Naive thymus-derived CD4-positive, alpha-beta T cell (primary cell): Measurements from ENCODE around the gene DNMT1. TPM values are rescaled to one million over a fixed set of nuclear protein-coding genes. Genes with fewer than 3 reads are reported as not detected.
"Not testable (repeated sequence)": the region's sequence is repeated elsewhere in the genome, so short reads cannot be mapped to it uniquely, and the experiment has no call there.

Experiments used
- ATAC-seq: fragments of 150-1000 bp; cut with Tn5 transposase; 2 replicates; pipeline ENCODE4 v1.10.0; 2021; ENCODE audit warnings: mild to moderate bottlenecking, moderate library complexity
- CTCF ChIA-PET: fragments of 350-600 bp; sonication (Branson Sonifier 250); formaldehyde crosslinking; loops from one replicate; lab custom pipeline; 2021; ENCODE audit warnings: antibody characterized with exemption; lab: Charles Lee
- POLR2A ChIA-PET: fragments of 350-600 bp; sonication (Branson Sonifier 250); formaldehyde crosslinking; loops from one replicate; lab custom pipeline; 2021; ENCODE audit warnings: antibody characterized with exemption, inconsistent platforms; lab: Charles Lee
- DNase-seq, 9 donors: peaks; one replicate each; pipeline versions ENCODE4 v3.0.0 to v3.0.0-alpha.2; 2020 to 2022; ENCODE audit warnings: mixed read lengths in 1 of 9
- H3K27ac ChIP-seq: one replicate; pipeline ENCODE4 v1.7.0; 2013; ENCODE audit warnings: mild to moderate bottlenecking, low read depth, low read length, moderate library complexity
- H3K27me3 ChIP-seq, 2 donors: one replicate each; pipeline ENCODE4 v1.7.0; 2013; ENCODE audit warnings: low read length in 2 of 2, mild to moderate bottlenecking in 2 of 2, moderate library complexity in 2 of 2; ENCODE audit not compliant: control insufficient read depth in 2 of 2, insufficient read depth in 2 of 2
- H3K36me3 ChIP-seq, 3 experiments: 1 replicate in 2 of 3; 2 replicates in 1 of 3; pipeline ENCODE4 v1.7.0; 2013; ENCODE audit warnings: low read length in 3 of 3, mild to moderate bottlenecking in 3 of 3, moderate library complexity in 1 of 3; ENCODE audit not compliant: insufficient read depth in 3 of 3, control insufficient read depth in 2 of 3
- H3K4me1 ChIP-seq, 2 donors: one replicate each; pipeline ENCODE4 v1.7.0; 2013; ENCODE audit warnings: low read length in 2 of 2, mild to moderate bottlenecking in 2 of 2, moderate library complexity in 1 of 2; ENCODE audit not compliant: control insufficient read depth in 2 of 2, insufficient read depth in 2 of 2
- H3K4me3 ChIP-seq: 2 replicates; pipeline ENCODE4 v1.7.0; 2013; ENCODE audit warnings: mild to moderate bottlenecking, low read length
- H3K9me3 ChIP-seq, 3 experiments: 1 replicate in 2 of 3; 2 replicates in 1 of 3; pipeline ENCODE4 v1.7.0; 2013; ENCODE audit warnings: low read length in 3 of 3; ENCODE audit not compliant: control insufficient read depth in 2 of 3
- H3K27ac Mint-ChIP-seq, 9 donors: one replicate each; pipeline ENCODE4 v1.8.0; 2020 to 2022; ENCODE audit warnings: mixed read lengths in 9 of 9, mild to moderate bottlenecking in 8 of 9, moderate library complexity in 5 of 9, inconsistent platforms in 2 of 9
- H3K27me3 Mint-ChIP-seq, 5 donors: one replicate each; pipeline ENCODE4 v1.8.0; 2021 to 2022; ENCODE audit warnings: mixed read lengths in 5 of 5, mild to moderate bottlenecking in 1 of 5
- H3K36me3 Mint-ChIP-seq, 5 donors: one replicate each; pipeline ENCODE4 v1.8.0; 2020 to 2022; ENCODE audit warnings: mixed read lengths in 5 of 5, mild to moderate bottlenecking in 3 of 5, inconsistent platforms in 1 of 5
- H3K4me1 Mint-ChIP-seq, 7 donors: one replicate each; pipeline ENCODE4 v1.8.0; 2020 to 2022; ENCODE audit warnings: mixed read lengths in 7 of 7, mild to moderate bottlenecking in 3 of 7, inconsistent platforms in 1 of 7
- H3K4me3 Mint-ChIP-seq, 10 donors: one replicate each; pipeline ENCODE4 v1.8.0; 2020 to 2022; ENCODE audit warnings: mild to moderate bottlenecking in 10 of 10, mixed read lengths in 10 of 10, moderate library complexity in 6 of 10, inconsistent platforms in 2 of 10
- H3K9me3 Mint-ChIP-seq, 11 donors: one replicate each; pipeline ENCODE4 v1.8.0; 2020 to 2022; ENCODE audit warnings: mixed read lengths in 11 of 11, mild to moderate bottlenecking in 4 of 11, inconsistent platforms in 1 of 11, moderate library complexity in 1 of 11
- intact Hi-C, 2 donors: fragments of 100-400 bp; cut with micrococcal nuclease; formaldehyde crosslinking; loops; one replicate each; pipeline ENCODE4 v1.15.1; 2023
- polyA plus RNA-seq, 2 donors: library from polyadenylated mRNA; unstranded; fragments of 300-500 nt; fragmentation: Illumina TruSeq; gene quantifications; one replicate each; pipeline ENCODE4 v1.2.3, GENCODE V29; 2021
- total RNA-seq, 6 experiments: library from RNA in 5 of 6; stranded (reverse) in 5 of 6; gene quantifications; 1 replicate in 5 of 6; 2 replicates in 1 of 6; pipeline ENCODE4 v1.2.3 and lab custom pipeline; 2021 to 2026

The DNMT1 gene
- total and polyA plus RNA-seq, 7 experiments from 2014 or later, result 113 to 334 (median 187) TPM

DNA sequence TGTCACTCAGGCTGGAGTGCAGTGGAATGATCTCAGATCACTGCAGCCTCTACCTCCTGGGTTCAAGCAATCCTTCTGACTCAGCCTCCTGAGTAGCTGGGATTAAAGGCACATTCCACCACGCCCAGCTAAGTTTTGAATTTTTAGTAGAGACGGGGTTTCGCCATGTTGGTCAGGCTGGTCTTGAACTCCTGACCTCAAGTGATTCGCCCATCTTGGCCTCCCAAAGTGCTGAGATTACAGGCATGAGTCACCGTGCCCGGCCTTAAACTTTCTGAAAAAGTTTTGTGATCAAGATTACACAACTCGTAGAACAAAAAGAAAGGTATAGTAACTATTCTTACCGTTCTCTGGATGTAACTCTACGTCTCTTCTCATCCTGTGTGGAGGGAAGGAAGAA lies 21.2 kb downstream of the DNMT1 start:
- H3K27ac ChIP-seq, result no peak overlapping the region
- peaks cover 0 to 5% of the 10 kb centered on the region in 2 donors for H3K4me1 ChIP-seq
- no peak overlapping the region for H3K4me3 Mint-ChIP-seq
- no peak for DNase-seq
- POLR2A ChIA-PET, result interaction anchor here (0.6 kb wide), 1 partner anchor 348 kb away, joined by 3 read pairs; no protein-coding TSS in a partner anchor
- H3K36me3 Mint-ChIP-seq, result peaks cover 0 to 44% (median 24%) of the 10 kb centered on the region in 5 donors
- no peak for ATAC-seq
- H3K27me3 Mint-ChIP-seq, result no peaks in the 10 kb centered on the region
- H3K9me3 Mint-ChIP-seq, result no peaks in the 10 kb centered on the region
- H3K4me1 Mint-ChIP-seq, result peaks cover 0 to 17% (median 0%) of the 10 kb centered on the region in 7 donors
- no peaks in the 10 kb centered on the region for H3K27me3 ChIP-seq
- H3K4me3 ChIP-seq, result no peak overlapping the region
- peak overlapping the region in 3 of 9 donors; percentile 19 to 48 (median 36) for H3K27ac Mint-ChIP-seq
- no peaks in the 10 kb centered on the region for H3K9me3 ChIP-seq
- CTCF ChIA-PET, result interaction anchor here (0.7 kb wide), 1 partner anchor 77 kb away, joined by 3 read pairs; no protein-coding TSS in a partner anchor
- peaks cover 5 to 79% (median 9%) of the 10 kb centered on the region in 3 experiments for H3K36me3 ChIP-seq
- intact Hi-C loops, result no loop called here

DNA sequence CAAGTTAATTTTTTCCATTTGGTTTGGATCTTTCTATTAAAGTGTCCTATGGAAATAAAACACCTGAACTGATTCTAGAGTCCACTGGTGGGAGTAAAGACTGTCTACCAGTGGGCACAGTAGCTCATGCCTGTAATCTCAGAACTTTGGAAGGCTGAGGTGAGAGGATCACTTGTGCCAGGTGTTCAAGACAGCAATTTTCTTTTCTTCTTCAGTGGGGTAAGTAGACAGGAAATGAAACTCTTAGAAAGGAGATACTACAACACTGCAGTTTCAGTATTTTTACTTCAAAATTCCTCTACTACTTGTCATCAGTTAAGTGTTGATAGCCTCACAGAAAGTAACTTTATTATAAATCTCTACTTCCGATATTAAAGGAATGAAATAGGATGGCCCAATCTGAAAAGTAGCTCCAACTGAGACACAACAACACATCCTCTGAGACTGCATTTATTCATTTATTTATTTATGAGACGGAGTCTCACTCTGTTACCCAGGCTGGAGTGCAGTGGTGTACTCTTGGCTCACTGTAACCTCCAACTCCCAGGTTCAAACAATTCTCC lies 26.3 kb downstream of the DNMT1 start:
- intact Hi-C loops, result no loop called here
- no peak for DNase-seq
- ATAC-seq, result no peak
- H3K4me3 ChIP-seq, result no peak overlapping the region
- H3K27me3 Mint-ChIP-seq, result no peaks in the 10 kb centered on the region
- H3K36me3 ChIP-seq, result peaks cover 0 to 85% (median 13%) of the 10 kb centered on the region in 3 experiments
- peaks cover 0 to 5% of the 10 kb centered on the region in 2 donors for H3K4me1 ChIP-seq
- H3K9me3 ChIP-seq, result no peaks in the 10 kb centered on the region
- H3K4me1 Mint-ChIP-seq, result peaks cover 0 to 14% (median 4%) of the 10 kb centered on the region in 7 donors
- peak overlapping the region; percentile 35 for H3K27ac ChIP-seq
- H3K4me3 Mint-ChIP-seq, result peak overlapping the region in 4 of 10 donors; percentile 6 to 20 (median 16)
- no peaks in the 10 kb centered on the region for H3K27me3 ChIP-seq
- ChIA-PET CTCF (no interaction called here), POLR2A (interaction anchor here (0.9 kb wide), 1 partner anchor 9 kb away, joined by 3 read pairs; no protein-coding TSS in a partner anchor)
- H3K27ac Mint-ChIP-seq, result peak overlapping the region in 8 of 9 donors; percentile 6 to 79 (median 45)
- H3K36me3 Mint-ChIP-seq, result peaks cover 0 to 38% (median 9%) of the 10 kb centered on the region in 5 donors
- H3K9me3 Mint-ChIP-seq, result no peaks in the 10 kb centered on the region

- DNase-seq, result no peak
- Mint-ChIP-seq H3K9me3 (no peaks in the 10 kb centered on the region), H3K36me3 (peaks cover 0 to 39% (median 3%) of the 10 kb centered on the region in 5 donors), H3K4me1 (peaks cover 0 to 14% (median 4%) of the 10 kb centered on the region in 7 donors), H3K4me3 (no peak overlapping the region), H3K27me3 (no peaks in the 10 kb centered on the region), H3K27ac (no peak overlapping the region)
- no peak overlapping the region for H3K4me3 ChIP-seq
- H3K36me3 ChIP-seq, result peaks cover 0 to 85% (median 13%) of the 10 kb centered on the region in 3 experiments
- peaks cover 0 to 5% of the 10 kb centered on the region in 2 donors for H3K4me1 ChIP-seq
- H3K27me3 ChIP-seq, result no peaks in the 10 kb centered on the region
- no peak overlapping the region for H3K27ac ChIP-seq
- POLR2A ChIA-PET, result no interaction called here
- no peaks in the 10 kb centered on the region for H3K9me3 ChIP-seq
- CTCF ChIA-PET, result interaction anchor here (0.6 kb wide), 1 partner anchor 153 kb away, joined by 3 read pairs; no protein-coding TSS in a partner anchor
- intact Hi-C loops, result no loop called here
- no peak for ATAC-seq
These were observed 27.3 kb downstream of the DNMT1 start for GRCh38 chr19:10167459-10167858.

DNA sequence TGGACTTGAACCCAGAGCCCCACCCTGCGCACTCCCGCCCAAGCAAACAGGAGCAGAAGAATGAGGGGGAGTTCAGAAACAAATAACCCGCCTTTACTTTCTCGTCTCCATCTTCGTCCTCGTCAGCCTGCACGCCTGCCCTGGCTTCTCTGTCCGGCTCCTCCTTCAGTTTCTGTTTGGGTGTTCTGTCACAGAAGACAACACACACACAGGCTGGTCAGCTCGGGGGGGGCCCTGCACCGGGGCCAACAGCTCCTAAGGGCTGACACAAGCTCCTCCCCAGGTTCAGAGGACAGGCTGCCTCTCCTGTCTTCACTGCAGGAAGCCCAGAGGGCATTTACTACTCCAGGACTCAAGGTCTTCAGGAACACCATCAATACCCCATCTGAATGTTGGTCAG lies 28.3 kb downstream of the DNMT1 start:
- intact Hi-C loops, CTCF ChIA-PET, H3K4me3 Mint-ChIP-seq, H3K27me3 Mint-ChIP-seq, H3K27ac ChIP-seq, H3K9me3 Mint-ChIP-seq, DNase-seq, H3K4me1 ChIP-seq, H3K9me3 ChIP-seq, H3K4me3 ChIP-seq, ATAC-seq, POLR2A ChIA-PET, H3K27me3 ChIP-seq: not testable (repeated sequence)
- Mint-ChIP-seq H3K36me3 (peaks cover 0 to 35% (median 3%) of the 10 kb centered on the region in 5 donors), H3K4me1 (peaks cover 0 to 14% (median 4%) of the 10 kb centered on the region in 7 donors), H3K27ac (peak overlapping the region in 2 of 9 donors; percentile 3 to 7)
- peaks cover 0 to 89% (median 17%) of the 10 kb centered on the region in 3 experiments for H3K36me3 ChIP-seq

DNA sequence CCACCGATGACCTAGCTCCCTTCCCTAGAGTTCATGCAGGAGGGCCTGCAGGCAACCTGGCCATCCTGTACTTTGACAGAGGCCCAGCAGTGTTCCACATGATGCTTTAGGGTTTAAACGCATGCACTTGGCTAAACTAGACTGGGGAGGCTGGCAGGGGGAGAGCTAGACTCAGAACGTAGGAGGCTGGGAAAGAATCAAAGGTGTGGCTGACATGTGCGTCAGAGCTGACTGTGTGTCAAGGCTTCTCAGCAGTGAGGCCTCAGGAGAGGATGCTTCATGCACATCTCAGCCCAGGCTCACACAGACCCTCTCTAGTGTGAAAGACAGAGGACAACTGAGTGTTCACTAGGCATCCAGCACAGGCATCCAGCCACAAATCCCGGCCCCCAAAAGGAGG lies 28.7 kb downstream of the DNMT1 start:
- peaks cover 0 to 89% (median 21%) of the 10 kb centered on the region in 3 experiments for H3K36me3 ChIP-seq
- POLR2A ChIA-PET, result no interaction called here
- H3K27me3 ChIP-seq, result no peaks in the 10 kb centered on the region
- ATAC-seq (no peak), DNase-seq (no peak)
- peak overlapping the region in 1 of 9 donors; percentile 46 for H3K27ac Mint-ChIP-seq
- peaks cover 0 to 5% of the 10 kb centered on the region in 2 donors for H3K4me1 ChIP-seq
- H3K27ac ChIP-seq, result no peak overlapping the region
- intact Hi-C loops, result no loop called here
- CTCF ChIA-PET, result no interaction called here
- H3K9me3 ChIP-seq, result no peaks in the 10 kb centered on the region
- H3K4me3 Mint-ChIP-seq, result no peak overlapping the region
- no peak overlapping the region for H3K4me3 ChIP-seq
- H3K27me3 Mint-ChIP-seq, result no peaks in the 10 kb centered on the region
- H3K4me1 Mint-ChIP-seq, result peaks cover 0 to 14% (median 4%) of the 10 kb centered on the region in 7 donors
- H3K36me3 Mint-ChIP-seq, result peaks cover 0 to 35% (median 3%) of the 10 kb centered on the region in 5 donors
- H3K9me3 Mint-ChIP-seq, result no peaks in the 10 kb centered on the region

DNA sequence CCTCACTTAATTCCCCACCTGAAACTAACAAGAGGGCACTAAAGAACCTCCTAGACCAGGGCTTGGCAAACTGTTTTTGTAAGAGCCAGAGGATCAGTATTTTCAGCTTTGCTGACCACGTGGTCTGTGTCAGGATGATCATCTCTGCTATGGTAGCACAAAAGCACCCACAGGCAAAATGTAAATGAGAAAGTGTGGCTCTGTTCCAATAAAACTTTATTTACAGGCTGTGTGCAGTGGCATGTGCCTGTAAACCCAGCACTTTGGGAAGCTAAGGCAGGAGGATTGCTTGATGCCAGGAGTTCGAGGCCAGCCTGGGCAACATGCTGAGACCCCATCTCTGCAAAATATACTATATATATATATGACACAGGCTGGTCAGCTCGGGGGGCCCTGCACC lies 31.2 kb downstream of the DNMT1 start:
- ChIA-PET CTCF (interaction anchor here (1.5 kb wide), 1 partner anchor 20 kb away, joined by 4 read pairs; no protein-coding TSS in a partner anchor), POLR2A (interaction anchor here (1.3 kb wide), 1 partner anchor 20 kb away, joined by 4 read pairs; no protein-coding TSS in a partner anchor)
- H3K9me3 Mint-ChIP-seq, result peaks cover 0 to 1% (median 0%) of the 10 kb centered on the region in 11 donors
- no peak overlapping the region for H3K27ac ChIP-seq
- no peak for ATAC-seq
- H3K36me3 ChIP-seq, result peaks cover 17 to 92% (median 22%) of the 10 kb centered on the region in 3 experiments
- intact Hi-C loops, result no loop called here
- H3K27me3 Mint-ChIP-seq, result no peaks in the 10 kb centered on the region
- no peaks in the 10 kb centered on the region for H3K27me3 ChIP-seq
- H3K36me3 Mint-ChIP-seq, result peaks cover 6 to 48% (median 12%) of the 10 kb centered on the region in 5 donors
- peak overlapping the region in 4 of 9 donors; percentile 10 to 54 (median 36) for H3K27ac Mint-ChIP-seq
- H3K9me3 ChIP-seq, result no peaks in the 10 kb centered on the region
- DNase-seq, result no peak
- H3K4me1 Mint-ChIP-seq, result peaks cover 0 to 6% (median 5%) of the 10 kb centered on the region in 7 donors
- H3K4me3 ChIP-seq, result no peak overlapping the region
- H3K4me3 Mint-ChIP-seq, result no peak overlapping the region
- H3K4me1 ChIP-seq, result peaks cover 0 to under 1% of the 10 kb centered on the region in 2 donors
